B cell (primary cell): ENCODE results near the gene ARHGAP42.
"Not testable (repeated sequence)": the region's sequence is repeated elsewhere in the genome, so short reads cannot be mapped to it uniquely, and the experiment has no call there.

Experiments
- CTCF ChIP-seq: fragments of 200-600 bp; IDR thresholded peaks from one replicate; pipeline ENCODE4 v1.8.0; 2022; ENCODE audit warnings: antibody characterized with exemption, mild to moderate bottlenecking
- EZH2 ChIP-seq: IDR thresholded peaks from 2 replicates; pipeline ENCODE4 v1.6.1; 2012; ENCODE audit warnings: borderline replicate concordance, low read depth, mild to moderate bottlenecking, moderate library complexity, low read length; ENCODE audit not compliant: insufficient read depth, poor library complexity, severe bottlenecking

- not testable (repeated sequence) for TF ChIP-seq CTCF, EZH2
Observed at GRCh38 chr11:100901471-100901870, 214.4 kb downstream of the ARHGAP42 start.
